Thoracic aorta (tissue), 2 donors: Measurements from ENCODE around the gene NIT1. TPM values are rescaled to one million over a fixed set of nuclear protein-coding genes. Genes with fewer than 3 reads are reported as not detected.

Experiments used
- ATAC-seq: fragments of 150-250 bp; one replicate; pipeline ENCODE4 v1.8.0; 2017; ENCODE audit warnings: low read depth; ENCODE audit not compliant: insufficient number of reproducible peaks, low FRiP score
- DNase-seq: peaks from one replicate; pipeline ENCODE4 v3.0.0-alpha.2; 2020; ENCODE audit warnings: low spot score
- H3K27ac ChIP-seq, 2 donors: fragments of 200-600 bp; sonication (generic); 1 replicate in 1 of 2; 2 replicates in 1 of 2; pipeline ENCODE4 v1.5.1; 2016; ENCODE audit warnings: mild to moderate bottlenecking in 2 of 2, moderate library complexity in 2 of 2
- H3K27me3 ChIP-seq: fragments of 200-600 bp; sonication (generic); replicated peaks from 2 replicates; pipeline ENCODE4 v1.6.0; 2016; ENCODE audit warnings: mild to moderate bottlenecking; ENCODE audit not compliant: insufficient read depth
- H3K36me3 ChIP-seq: fragments of 200-600 bp; sonication (generic); one replicate; pipeline ENCODE4 v1.5.1; 2016
- H3K4me1 ChIP-seq, 2 donors: fragments of 200-600 bp; sonication (generic); 1 replicate in 1 of 2; 2 replicates in 1 of 2; pipeline versions ENCODE4 v1.5.1 to v1.6.0; 2016; ENCODE audit warnings: low read depth in 2 of 2, mild to moderate bottlenecking in 1 of 2; ENCODE audit not compliant: control insufficient read depth in 1 of 2
- H3K4me3 ChIP-seq: fragments of 200-600 bp; sonication (generic); 2 replicates; pipeline ENCODE4 v1.5.1; 2016; ENCODE audit warnings: mild to moderate bottlenecking
- H3K9me3 ChIP-seq: fragments of 200-600 bp; sonication (generic); 2 replicates; pipeline ENCODE4 v1.5.1; 2016
- total RNA-seq, 2 donors: library from RNA; depleted of rRNA; stranded (reverse); fragments of >200 nt; gene quantifications; one replicate each; pipeline versions ENCODE4 v1.1.0 to v1.2.3, GENCODE V29; 2016
- TF ChIP-seq, protein P1 (sequence below): fragments of 200-600 bp; sonication (generic); IDR thresholded peaks from one replicate; pipeline ENCODE4 v1.5.1; 2019; ENCODE audit warnings: antibody characterized with exemption

Gene NIT1
- total RNA-seq, 2 donors from 2014 or later: 25.3 to 42.1 TPM

DNA sequence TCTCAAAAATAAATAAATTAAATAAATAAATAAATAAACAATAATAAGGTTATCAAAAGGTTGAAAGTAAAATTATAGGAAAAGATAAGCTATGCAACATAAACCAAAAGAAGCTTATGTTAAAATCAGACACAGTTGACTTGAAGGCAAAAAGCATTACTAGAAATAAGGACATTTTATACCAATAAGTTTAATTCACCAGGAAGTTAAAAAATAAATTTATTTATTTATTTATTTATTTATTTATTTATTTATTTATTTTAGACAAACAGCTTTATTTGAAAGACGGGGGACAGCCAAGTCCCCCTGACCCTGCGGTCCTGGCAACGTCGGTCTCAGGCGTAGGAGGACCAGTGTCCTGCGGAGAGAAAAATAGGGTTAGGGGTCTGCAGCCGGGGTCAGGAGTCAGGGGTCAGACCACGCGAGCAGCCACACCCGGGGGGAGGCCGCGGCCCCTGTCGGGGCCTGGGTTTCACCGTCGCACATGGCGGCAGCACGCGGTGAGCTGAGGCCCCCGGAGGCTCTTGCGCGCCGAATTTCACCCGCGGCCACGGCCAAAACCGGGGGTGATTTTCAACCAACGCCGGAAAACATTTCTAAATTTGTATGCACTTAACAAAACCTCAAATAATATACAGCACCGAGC, 23.0 kb downstream of the NIT1 start:
- H3K27ac ChIP-seq: no peak overlapping the region

DNA sequence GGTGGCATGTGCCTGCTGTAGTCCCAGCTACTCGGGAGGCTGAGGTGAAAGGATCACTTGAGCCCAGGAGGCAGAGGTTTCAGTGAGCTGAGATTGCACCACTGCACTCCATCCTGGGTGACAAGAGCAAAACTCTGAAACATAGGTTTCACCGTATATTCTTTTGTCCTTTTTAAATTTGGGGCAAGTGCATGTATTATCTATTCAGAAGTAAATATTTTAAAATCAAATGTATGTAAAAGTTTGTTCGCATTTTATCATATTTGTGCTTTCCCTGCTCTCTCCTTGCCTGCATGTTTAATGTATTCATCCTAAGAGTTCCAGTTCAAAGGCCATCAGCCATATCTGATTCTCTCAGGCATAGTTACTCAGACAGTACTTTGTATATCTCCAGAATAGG, 27.9 kb downstream of the NIT1 start:
- Histone ChIP-seq H3K27ac (no peak overlapping the region), H3K9me3 (no peaks in the 10 kb centered on the region), H3K4me1 (no peaks in the 10 kb centered on the region), H3K36me3 (no peaks in the 10 kb centered on the region), H3K27me3 (no peaks in the 10 kb centered on the region), H3K4me3 (no peak overlapping the region)
- TF ChIP-seq, protein P1, sequence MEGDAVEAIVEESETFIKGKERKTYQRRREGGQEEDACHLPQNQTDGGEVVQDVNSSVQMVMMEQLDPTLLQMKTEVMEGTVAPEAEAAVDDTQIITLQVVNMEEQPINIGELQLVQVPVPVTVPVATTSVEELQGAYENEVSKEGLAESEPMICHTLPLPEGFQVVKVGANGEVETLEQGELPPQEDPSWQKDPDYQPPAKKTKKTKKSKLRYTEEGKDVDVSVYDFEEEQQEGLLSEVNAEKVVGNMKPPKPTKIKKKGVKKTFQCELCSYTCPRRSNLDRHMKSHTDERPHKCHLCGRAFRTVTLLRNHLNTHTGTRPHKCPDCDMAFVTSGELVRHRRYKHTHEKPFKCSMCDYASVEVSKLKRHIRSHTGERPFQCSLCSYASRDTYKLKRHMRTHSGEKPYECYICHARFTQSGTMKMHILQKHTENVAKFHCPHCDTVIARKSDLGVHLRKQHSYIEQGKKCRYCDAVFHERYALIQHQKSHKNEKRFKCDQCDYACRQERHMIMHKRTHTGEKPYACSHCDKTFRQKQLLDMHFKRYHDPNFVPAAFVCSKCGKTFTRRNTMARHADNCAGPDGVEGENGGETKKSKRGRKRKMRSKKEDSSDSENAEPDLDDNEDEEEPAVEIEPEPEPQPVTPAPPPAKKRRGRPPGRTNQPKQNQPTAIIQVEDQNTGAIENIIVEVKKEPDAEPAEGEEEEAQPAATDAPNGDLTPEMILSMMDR: no peak
- DNase-seq: no peak
- no peak for ATAC-seq

More for the DNA sequence above, 23.0 kb downstream of the NIT1 start:
- Histone ChIP-seq H3K27me3 (no peaks in the 10 kb centered on the region), H3K4me3 (no peak overlapping the region), H3K9me3 (no peaks in the 10 kb centered on the region), H3K4me1 (no peaks in the 10 kb centered on the region), H3K36me3 (no peaks in the 10 kb centered on the region)
- DNase-seq (no peak), ATAC-seq (no peak)
- TF ChIP-seq, protein P1: no peak

DNA sequence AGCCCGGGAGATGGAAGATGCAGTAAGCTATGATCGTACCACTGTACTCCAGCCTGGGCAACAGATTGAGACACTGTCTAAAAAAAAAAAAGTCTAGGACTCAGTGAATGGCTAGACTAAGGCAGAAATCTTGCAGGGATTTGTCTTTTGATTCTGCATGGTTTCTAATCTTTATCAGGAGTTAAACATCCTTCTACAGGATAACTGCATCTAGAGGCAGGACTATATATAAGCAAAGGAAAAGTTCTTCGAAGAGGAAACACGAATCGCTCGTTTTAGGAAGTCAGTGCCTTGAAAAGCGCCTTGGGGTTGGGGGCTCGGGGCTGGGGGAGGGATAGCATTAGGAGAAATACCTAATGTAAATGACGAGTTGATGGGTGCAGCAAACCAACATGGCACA, 35.3 kb downstream of the NIT1 start:
- Histone ChIP-seq H3K36me3 (peaks cover 3% of the 10 kb centered on the region), H3K4me3 (peak overlapping the region; percentile 90), H3K4me1 (peaks cover 4 to 10% of the 10 kb centered on the region in 2 donors), H3K27ac (peak overlapping the region; percentile 89 to 91), H3K9me3 (no peaks in the 10 kb centered on the region), H3K27me3 (no peaks in the 10 kb centered on the region)
- TF ChIP-seq, protein P1: no peak
- no peak for ATAC-seq
- no peak for DNase-seq

DNA sequence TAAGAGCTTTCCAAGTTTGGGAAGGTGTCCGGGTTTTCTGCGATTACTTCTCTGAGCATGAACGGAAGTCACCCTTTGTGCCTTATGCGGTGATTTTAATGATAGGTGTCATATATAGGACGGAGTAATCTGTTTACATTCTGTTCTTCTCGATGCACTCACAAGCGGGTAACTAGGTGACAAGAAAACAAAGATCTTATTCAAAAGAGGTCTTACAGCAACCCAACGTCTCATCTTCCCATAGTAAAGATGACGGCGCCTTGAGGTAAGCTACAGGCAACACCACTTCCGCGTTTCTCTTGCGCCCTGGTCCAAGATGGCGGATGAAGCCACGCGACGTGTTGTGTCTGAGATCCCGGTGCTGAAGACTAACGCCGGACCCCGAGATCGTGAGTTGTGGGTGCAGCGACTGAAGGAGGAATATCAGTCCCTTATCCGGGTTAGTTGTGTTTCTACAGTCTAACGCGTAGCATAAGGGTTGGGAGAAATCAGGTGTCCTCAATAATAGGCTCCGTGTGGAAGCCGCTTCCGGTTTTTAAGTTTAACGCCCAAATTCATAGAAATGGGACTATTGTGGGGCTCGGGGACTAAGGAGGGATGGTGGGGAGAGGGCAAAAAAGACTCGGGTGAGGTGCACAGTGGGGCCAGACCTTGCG, 35.9 kb downstream of the NIT1 start, which contains the start of gene UFC1:
UFC1 (plus strand) TSS at position 297 of the 656 bp plus-strand sequence; CDS start at position 317, 20 bp downstream.
- Histone ChIP-seq H3K36me3 (peaks cover 4% of the 10 kb centered on the region), H3K9me3 (no peaks in the 10 kb centered on the region), H3K27me3 (no peaks in the 10 kb centered on the region), H3K27ac (peak within 1 kb of the TSS; percentile 89 to 91), H3K4me3 (peak within 1 kb of the TSS; percentile 90), H3K4me1 (peaks cover 4 to 13% of the 10 kb centered on the region in 2 donors)
- TF ChIP-seq, protein P1: no peak
- ATAC-seq (peak; percentile 93), DNase-seq (peak; percentile 44)

DNA sequence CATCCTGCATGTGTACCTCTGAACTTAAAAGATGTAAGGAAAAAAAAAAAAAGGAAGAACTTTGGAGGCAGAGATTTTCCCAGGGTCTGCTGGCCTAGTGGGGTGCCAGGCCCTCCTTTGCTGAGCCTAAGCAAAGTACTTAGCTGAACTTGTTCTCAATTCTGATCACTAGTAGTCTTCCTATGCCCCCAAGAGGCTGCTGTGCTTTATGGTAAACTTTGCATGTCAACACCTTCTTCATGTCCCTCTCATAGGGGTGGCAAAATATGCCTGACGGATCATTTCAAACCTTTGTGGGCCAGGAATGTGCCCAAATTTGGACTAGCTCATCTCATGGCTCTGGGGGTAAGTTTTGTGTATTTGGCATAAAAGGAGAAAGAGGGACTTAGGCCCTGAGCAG, 40.0 kb downstream of the NIT1 start:
- no peaks in the 10 kb centered on the region for H3K27me3 ChIP-seq
- TF ChIP-seq, protein P1: no peak
- H3K9me3 ChIP-seq: no peaks in the 10 kb centered on the region
- peaks cover 7% of the 10 kb centered on the region for H3K36me3 ChIP-seq
- no peak for DNase-seq
- no peak overlapping the region for H3K27ac ChIP-seq
- ATAC-seq: no peak
- H3K4me3 ChIP-seq: no peak overlapping the region
- peaks cover 21 to 39% of the 10 kb centered on the region in 2 donors for H3K4me1 ChIP-seq
